GM13977 (cell line): ENCODE measurements around the gene CLUH.
A peak's percentile ranks its signal among the peaks of the same experiment; 100 is the strongest.

ENCODE experiments used
- DNase-seq: peaks from one replicate; pipeline ENCODE4 v3.0.0; 2012; ENCODE audit warnings: low spot score
- CTCF ChIP-seq: IDR thresholded peaks from 2 replicates; pipeline ENCODE4 v1.5.1; 2012; ENCODE audit warnings: mild to moderate bottlenecking, control low read depth; ENCODE audit not compliant: insufficient read depth; ENCODE audit errors: extremely low read depth, missing control alignments
- in situ Hi-C: fragments of 300-500 bp; cut with MboI; formaldehyde crosslinking; loops from one replicate; pipeline ENCODE4 v1.12.0; 2022; ENCODE audit warnings: low sequenced_read_pairs, low pct_unique_long_range_greater_than_20kb, mixed read lengths, inconsistent platforms; ENCODE audit not compliant: unreplicated experiment

The CLUH gene

GRCh38 chr17:2731807-2732206 lies 20.2 kb upstream of the CLUH start:
- in situ Hi-C loops, result no loop called here
- TF ChIP-seq CTCF, result no peak
- DNase-seq, result no peak

GRCh38 chr17:2730764-2731353 lies 19.3 kb upstream of the CLUH start:
- in situ Hi-C loops, result no loop called here
- TF ChIP-seq CTCF, result no peak
- DNase-seq, result no peak

- in situ Hi-C loops, result no loop called here
- DNase-seq, result no peak
- TF ChIP-seq CTCF, result peak; percentile 6
Observed at GRCh38 chr17:2724784-2725164, 13.2 kb upstream of the CLUH start.

GRCh38 chr17:2723997-2724783 lies 12.6 kb upstream of the CLUH start:
- TF ChIP-seq CTCF, result no peak
- in situ Hi-C loops, result no loop called here
- no peak for DNase-seq

GRCh38 chr17:2723505-2723996 lies 12.0 kb upstream of the CLUH start:
- no peak for DNase-seq
- TF ChIP-seq CTCF, result no peak
- in situ Hi-C loops, result no loop called here

GRCh38 chr17:2722611-2723010 lies 11.0 kb upstream of the CLUH start:
- in situ Hi-C loops, result no loop called here
- no peak for TF ChIP-seq CTCF
- DNase-seq, result no peak
